GM18508 (cell line): ENCODE results near the gene ELOF1.
A peak's percentile ranks its signal among the peaks of the same experiment; 100 is the strongest.
"Not testable (repeated sequence)": the region's sequence is repeated elsewhere in the genome, so short reads cannot be mapped to it uniquely, and the experiment has no call there.

ENCODE experiments used
- ATAC-seq: cut with Tn5 transposase; IDR thresholded peaks from one replicate; pipeline ENCODE4 v1.9.1; 2021; ENCODE audit warnings: moderate number of reproducible peaks; ENCODE audit not compliant: insufficient read depth, unreplicated experiment

The ELOF1 gene

GRCh38 chr19:11573354-11573753 lies 14.3 kb upstream of the ELOF1 start:
- not testable (repeated sequence) for ATAC-seq

- no peak for ATAC-seq
Observed at GRCh38 chr19:11570039-11570462, 11.0 kb upstream of the ELOF1 start.

DNA sequence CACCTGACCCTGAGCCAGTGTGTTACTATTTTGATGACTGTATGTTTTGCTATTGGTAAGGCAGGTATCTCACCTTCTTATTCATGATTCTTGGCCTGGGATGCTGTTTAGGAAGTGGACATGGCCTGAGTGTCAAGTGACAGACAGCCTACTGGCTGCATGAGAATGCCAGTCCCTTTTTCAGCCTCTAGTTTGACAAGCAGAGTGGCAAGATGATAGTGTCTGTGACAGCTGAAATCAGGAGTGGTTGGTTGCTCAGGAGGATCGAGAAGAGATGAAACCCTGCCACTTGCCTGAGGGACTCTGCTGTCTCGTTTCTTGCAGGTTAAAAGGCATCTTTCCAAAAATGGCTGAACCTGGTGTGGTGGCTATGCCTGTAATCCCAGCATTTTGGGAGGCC lies 7.1 kb upstream of the ELOF1 start:
- no peak for ATAC-seq

- ATAC-seq, result not testable (repeated sequence)
Observed at GRCh38 chr19:11565649-11565980, 6.6 kb upstream of the ELOF1 start.

GRCh38 chr19:11564082-11564807 lies 5.2 kb upstream of the ELOF1 start:
- not testable (repeated sequence) for ATAC-seq

- no peak for ATAC-seq
Observed at GRCh38 chr19:11563532-11563931, 4.5 kb upstream of the ELOF1 start.

- peak; percentile 38 for ATAC-seq
Observed at GRCh38 chr19:11560404-11561051, 1.5 kb upstream of the ELOF1 start.

DNA sequence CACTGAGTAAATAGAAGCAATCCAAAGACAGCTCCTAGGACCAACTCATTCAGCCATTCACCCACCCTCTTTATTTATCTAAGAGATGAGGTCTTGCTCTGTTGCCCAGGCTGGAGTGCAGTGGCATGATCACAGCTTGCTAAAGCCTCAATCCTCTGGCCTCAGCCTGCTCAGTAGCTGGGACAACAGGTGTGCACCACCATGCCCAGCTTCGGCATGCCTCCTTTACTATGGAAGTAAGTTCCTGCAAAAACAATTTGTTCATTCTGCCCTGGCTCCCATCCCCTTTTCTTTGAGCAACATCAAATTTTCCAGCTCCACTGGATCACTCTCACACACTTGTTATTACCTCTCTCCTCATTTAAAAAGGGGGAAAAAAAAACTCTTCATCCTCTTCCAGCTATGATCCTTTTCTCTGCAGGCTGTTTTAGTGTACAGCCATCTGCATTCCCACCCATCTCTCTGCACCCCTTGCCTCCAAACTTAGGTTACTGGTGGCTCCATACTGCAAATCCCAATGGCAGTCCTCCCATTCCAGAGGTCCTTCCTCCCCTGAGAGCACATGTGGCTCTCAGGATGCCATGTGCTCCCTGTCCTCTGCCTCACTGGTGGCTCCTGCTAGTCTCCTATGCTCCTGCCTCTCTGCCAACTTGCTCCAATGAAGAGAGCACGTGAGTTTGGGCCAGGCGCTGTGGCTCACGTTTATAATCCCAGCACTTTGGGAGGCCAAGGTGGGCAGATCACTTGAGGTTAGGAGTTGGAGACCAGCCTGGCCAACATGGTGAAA lies 2.2 kb downstream of the ELOF1 start:
- no peak for ATAC-seq

DNA sequence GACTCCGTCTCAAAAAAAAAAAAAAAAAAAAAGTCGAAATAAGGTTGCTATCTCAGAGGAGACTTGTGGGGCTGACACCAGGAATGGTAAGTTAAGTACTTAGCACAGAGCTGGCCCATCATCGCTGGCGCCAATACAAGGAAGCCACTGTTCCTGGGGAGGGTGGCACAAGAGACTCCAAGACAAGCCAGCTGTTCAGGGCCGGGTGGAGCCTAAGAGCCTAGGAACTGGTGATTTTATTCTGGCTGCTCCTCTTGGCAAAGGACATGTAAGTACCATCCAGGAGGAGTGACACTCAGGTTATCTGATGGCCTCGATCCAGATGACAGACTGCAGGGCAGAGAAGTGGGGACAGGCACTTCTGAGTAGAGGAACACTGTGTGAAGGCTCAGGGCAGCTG lies 3.8 kb downstream of the ELOF1 start:
- no peak for ATAC-seq

GRCh38 chr19:11554160-11554559 lies 4.9 kb downstream of the ELOF1 start:
- ATAC-seq, result no peak

- ATAC-seq, result no peak
Observed at GRCh38 chr19:11552666-11553372, 6.2 kb downstream of the ELOF1 start.

- ATAC-seq, result no peak
Observed at GRCh38 chr19:11551603-11552235, 7.3 kb downstream of the ELOF1 start.

- no peak for ATAC-seq
Observed at GRCh38 chr19:11550265-11550664, 8.8 kb downstream of the ELOF1 start.

- ATAC-seq, result no peak
Observed at GRCh38 chr19:11549386-11549953, 9.6 kb downstream of the ELOF1 start.

DNA sequence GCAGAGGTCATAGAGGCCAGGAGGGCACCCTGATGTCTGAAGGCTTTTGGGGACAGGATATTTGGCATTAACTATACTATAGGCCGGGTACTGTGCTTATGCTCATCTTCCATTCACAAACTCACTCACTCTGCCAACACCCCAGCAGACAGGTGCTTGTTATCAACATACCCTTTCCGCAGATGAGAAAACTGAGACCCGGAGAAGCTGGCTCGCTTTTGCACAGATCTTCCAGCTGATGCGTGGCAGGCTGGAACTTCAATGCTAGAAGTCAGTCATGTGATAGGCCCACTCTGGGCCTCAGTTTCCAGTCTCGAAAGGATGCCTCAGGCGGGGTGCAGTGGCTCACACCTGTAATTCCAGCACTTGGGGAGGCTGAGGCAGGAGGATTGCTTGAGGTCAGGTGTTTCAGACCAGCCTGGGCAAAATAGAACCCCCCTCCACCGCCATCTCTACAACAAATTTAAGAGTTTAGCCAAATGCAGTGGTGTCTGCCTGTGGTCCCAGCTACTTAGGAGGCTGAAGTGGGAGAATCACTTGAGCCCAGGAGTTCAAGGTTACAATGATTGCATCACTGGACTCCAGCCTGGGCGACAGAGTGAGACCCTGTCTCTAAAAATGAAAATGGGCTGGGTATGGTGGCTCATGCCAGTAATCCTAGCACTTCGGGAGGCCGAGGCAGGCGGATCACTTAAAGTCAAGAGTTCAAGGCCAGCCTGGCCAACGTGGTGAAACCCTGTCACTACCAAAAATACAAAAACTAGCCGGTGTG lies 10.9 kb downstream of the ELOF1 start:
- no peak for ATAC-seq

DNA sequence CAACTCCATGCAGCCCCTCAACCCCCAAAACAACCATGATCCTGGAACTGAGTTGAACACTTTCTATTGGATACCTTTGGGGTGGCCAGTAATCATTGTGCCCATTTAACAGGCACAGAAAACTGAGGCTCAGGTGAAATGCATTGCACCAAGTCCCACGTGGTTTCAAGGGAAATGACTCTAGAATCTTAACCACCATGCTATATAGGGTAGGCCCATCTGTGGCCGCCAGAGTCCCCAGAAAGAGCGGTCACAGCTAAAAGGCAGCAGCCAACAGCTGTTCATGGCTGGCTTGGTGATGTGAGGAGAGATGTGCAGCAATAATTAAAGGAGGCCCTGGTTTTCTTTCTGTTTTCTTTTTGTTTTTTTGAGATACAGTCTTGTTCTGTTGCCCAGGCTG lies 17.8 kb downstream of the ELOF1 start:
- no peak for ATAC-seq

GRCh38 chr19:11540645-11541044 lies 18.4 kb downstream of the ELOF1 start:
- ATAC-seq, result no peak

DNA sequence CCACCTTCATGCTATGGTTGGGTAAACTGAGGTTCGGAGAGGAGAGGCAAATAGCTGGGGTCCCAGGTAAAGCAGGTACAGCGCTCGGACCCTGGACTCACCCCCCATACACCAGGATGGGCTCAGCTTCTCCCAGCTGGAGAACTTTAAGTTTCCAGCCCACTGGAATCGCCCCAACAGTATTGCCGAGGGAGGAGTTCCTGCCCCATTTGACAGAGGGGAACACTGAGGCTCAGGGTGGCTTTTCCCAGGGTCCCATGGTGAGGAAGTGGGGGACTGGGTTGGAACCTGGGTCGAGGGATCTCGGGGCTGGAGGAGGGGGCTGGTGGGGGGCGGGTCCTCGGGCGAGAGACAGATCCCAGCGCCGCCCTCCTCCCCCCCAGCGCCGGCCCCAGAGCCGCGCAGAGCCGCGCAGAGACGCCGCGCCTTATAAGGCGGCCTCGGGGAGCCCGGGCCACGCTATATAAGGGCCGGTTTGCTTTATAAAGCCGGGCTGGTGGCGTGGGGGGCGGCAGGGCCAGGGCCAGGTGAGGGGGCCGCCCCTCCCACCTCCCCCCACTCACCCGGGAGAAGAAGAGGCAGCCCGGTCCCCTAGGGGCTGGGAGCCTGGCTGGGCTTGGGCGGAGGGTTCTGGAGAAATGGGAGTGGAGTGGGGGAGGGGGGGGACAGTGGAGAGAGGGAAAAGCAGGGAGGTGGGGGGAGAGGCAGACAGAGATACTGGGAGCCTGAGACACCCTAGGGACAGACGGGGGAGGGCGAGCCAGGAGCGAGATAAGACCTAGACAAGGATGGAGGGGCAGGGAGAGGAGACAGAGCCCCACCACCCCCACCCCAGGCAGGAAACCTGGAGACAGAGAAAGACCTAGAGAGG lies 19.3 kb downstream of the ELOF1 start:
- ATAC-seq, result no peak
